Measurements from ENCODE around the gene TMED7. TPM values are rescaled to one million over a fixed set of nuclear protein-coding genes. Genes with fewer than 3 reads are reported as not detected.

The TMED7 gene
- total and polyA plus RNA-seq, 2 of the 8 experiments (the other 6 are each of a cell fraction or from before 2014, with no cell fraction given): 43.8 to 75.2 TPM

DNA sequence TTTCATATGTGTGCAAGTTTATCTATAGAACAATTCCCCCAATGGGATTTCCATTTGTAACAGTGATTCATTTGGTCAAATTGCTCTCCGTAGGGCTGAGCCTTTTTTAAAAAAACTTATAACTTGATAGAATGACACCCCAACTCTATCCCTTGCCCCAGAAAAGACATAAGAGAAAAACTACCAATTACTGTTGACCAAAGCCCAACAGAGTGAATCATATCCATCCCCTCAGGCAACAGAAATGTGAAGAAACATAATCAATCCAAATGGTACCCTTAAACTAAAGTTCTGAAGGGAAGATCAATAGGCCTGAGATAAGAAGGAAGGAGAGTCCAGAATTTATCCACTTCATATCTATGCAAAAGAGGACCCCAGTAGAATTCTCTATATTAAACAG lies 41.3 kb downstream of the TMED7 start:
- Histone ChIP-seq H3K4me3 (ENCODE audit: extremely low read depth in 1 of 4, insufficient read depth in 2 of 4, low read depth in 3 of 4, low read length in 4 of 4) (no peak overlapping the region), H3K36me3 (ENCODE audit: control insufficient read depth in 2 of 4, insufficient read depth in 4 of 4, low read length in 3 of 4) (no peaks in the 10 kb centered on the region), H3K27me3 (replicated peaks in 1 of 4; ENCODE audit: control insufficient read depth in 3 of 4, extremely low read depth in 1 of 4, insufficient read depth in 3 of 4, low read length in 3 of 4) (no peaks in the 10 kb centered on the region), H2BK20ac (ENCODE audit: low read length) (no peak overlapping the region), H4K5ac (ENCODE audit: insufficient read length, low read depth, low read length) (no peak overlapping the region), H2BK5ac (ENCODE audit: low read depth, low read length) (no peak overlapping the region), H3K18ac (ENCODE audit: extremely low read depth, low read length) (no peak overlapping the region), H3K14ac (ENCODE audit: insufficient read length) (no peak overlapping the region), H3K4me1 (replicated peaks in 1 of 4; ENCODE audit: control insufficient read depth in 3 of 4, insufficient read depth in 4 of 4, low read length in 3 of 4) (no peaks in the 10 kb centered on the region; a peak in 1 of 7 replicates), H4K8ac (ENCODE audit: extremely low read depth, insufficient read depth, low read length) (no peak overlapping the region), H2BK120ac (replicated peaks; ENCODE audit: low read depth, low read length) (no peak overlapping the region), H3K4me2 (ENCODE audit: insufficient read depth in 1 of 2, low read depth in 2 of 2, low read length in 2 of 2) (no peak overlapping the region), H3K9me3 (ENCODE audit: insufficient read depth in 2 of 2, low read depth in 1 of 2, low read length in 1 of 2) (no peaks in the 10 kb centered on the region), H2AK5ac (ENCODE audit: low read depth, low read length) (no peak overlapping the region), H3K56ac (replicated peaks; ENCODE audit: insufficient read length, low read depth, low read length) (no peak overlapping the region), H3K9ac (replicated peaks in 1 of 4; ENCODE audit: extremely low read depth in 1 of 4, low read depth in 3 of 4, low read length in 3 of 4) (no peak overlapping the region), H2BK12ac (ENCODE audit: low read depth, low read length) (no peak overlapping the region), H4K91ac (replicated peaks; ENCODE audit: insufficient read length, low read length) (no peak overlapping the region), H2BK15ac (ENCODE audit: low read length) (no peak overlapping the region), H3K4ac (replicated peaks; ENCODE audit: insufficient read length, low read depth, low read length) (no peak overlapping the region), H3K27ac (ENCODE audit: low read depth, low read length) (no peak overlapping the region), H3K23me2 (ENCODE audit: low read depth, low read length) (no peaks in the 10 kb centered on the region), H3K79me1 (ENCODE audit: low read depth, low read length) (no peaks in the 10 kb centered on the region), H3K79me2 (ENCODE audit: control insufficient read depth in 1 of 2, insufficient read depth in 2 of 2, low read length in 2 of 2) (no peaks in the 10 kb centered on the region), H3K23ac (ENCODE audit: insufficient read length) (no peak overlapping the region), H4K20me1 (replicated peaks in 1 of 2; ENCODE audit: control insufficient read depth in 1 of 2, insufficient read depth in 2 of 2, low read length in 2 of 2) (no peaks in the 10 kb centered on the region), H2AFZ (ENCODE audit: low read length) (no peak overlapping the region)
- CTCF ChIA-PET (ENCODE audit: partially characterized antibody): interaction anchor here (0.6 to 1.2 kb wide), 4 partner anchors 9 to 308 kb away, joined by 3 to 4 read pairs (median 3); no protein-coding TSS in a partner anchor
- WGBS, 2 experiments (ENCODE audit: extremely low coverage in 1 of 2, insufficient coverage in 1 of 2, insufficient read length in 1 of 2, insufficient replicate concordance in 2 of 2, low coverage in 1 of 2, low lambda C conversion rate in 2 of 2, missing lambda C conversion rate in 1 of 2): 73% methylated on average over 1 of the region's 1 CpG; no CpG with 5 or more reads in 1 of the 2 experiments
- FAIRE-seq: no peak
- DNase-seq (ENCODE audit: low read depth in 1 of 2, low spot score in 2 of 2): no peak
- POLR2A ChIA-PET (ENCODE audit: partially characterized antibody): no interaction called here
- no peak for TF ChIP-seq NANOG (IDR thresholded peaks at IDR 0.05; ENCODE audit: insufficient read depth, low read depth, low read length, poor library complexity, severe bottlenecking)
